Measurements from ENCODE around the gene XRCC3. TPM values are rescaled to one million over a fixed set of nuclear protein-coding genes. Genes with fewer than 3 reads are reported as not detected.

XRCC3 gene
- total and polyA plus RNA-seq, 12 donors = 1.0 to 4.4 (median 3.0) TPM

DNA sequence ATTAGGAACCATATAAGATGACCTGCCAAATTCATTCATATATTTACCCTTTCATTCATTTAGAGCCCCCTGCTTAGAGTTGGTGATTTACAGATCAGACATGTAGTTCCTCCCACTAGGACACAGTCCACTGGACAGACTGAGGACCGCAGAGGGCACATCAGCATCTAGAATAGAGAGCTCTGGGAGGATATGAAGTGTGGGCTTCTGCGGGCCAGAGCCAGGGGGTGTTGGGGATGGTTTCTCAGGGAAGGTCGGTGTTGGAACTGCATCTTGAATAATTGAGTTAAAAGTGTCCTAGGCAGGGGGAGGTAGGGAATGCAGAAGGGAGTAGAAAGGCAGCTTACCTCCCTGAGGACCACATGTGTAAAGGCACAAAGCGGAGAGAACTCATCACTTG is 43.3 kb downstream of the XRCC3 start:
- no peaks in the 10 kb centered on the region for H3K9me3 ChIP-seq
- H3K4me3 ChIP-seq = no peak overlapping the region
- H3K4me1 ChIP-seq = peaks cover 0 to 8% (median 0%) of the 10 kb centered on the region in 9 donors
- intact Hi-C loops (cut with DNase I) = loop anchor here in 4 of 10 donors (2.0 to 10.0 kb wide), 3 partner anchors 15 to 97 kb away; no protein-coding TSS in a partner anchor
- H3K36me3 ChIP-seq = peaks cover 0 to 100% (median 81%) of the 10 kb centered on the region in 9 donors
- ATAC-seq = no peak
- WGBS, 2 donors = 95 to 96% methylated on average over 4 of the region's 4 CpGs
- TF ChIP-seq CTCF (IDR thresholded peaks at IDR 0.05) = no peak
- no peak for DNase-seq
- H3K27me3 ChIP-seq = no peaks in the 10 kb centered on the region
- H3K27ac ChIP-seq = no peak overlapping the region

GRCh38 chr14:103669370-103669769 is 45.9 kb downstream of the XRCC3 start:
- H3K36me3 ChIP-seq = peaks cover 0 to 100% (median 64%) of the 10 kb centered on the region in 9 donors
- no peak for TF ChIP-seq CTCF (IDR thresholded peaks at IDR 0.05)
- intact Hi-C loops (cut with DNase I) = no loop called here
- no peak overlapping the region for H3K27ac ChIP-seq
- peaks cover 0 to 6% (median 0%) of the 10 kb centered on the region in 9 donors for H3K4me1 ChIP-seq
- no peaks in the 10 kb centered on the region for H3K27me3 ChIP-seq
- no peak overlapping the region for H3K4me3 ChIP-seq
- ATAC-seq = no peak
- no peak for DNase-seq
- H3K9me3 ChIP-seq = no peaks in the 10 kb centered on the region
- WGBS, 2 donors = 97 to 98% methylated on average over 2 of the region's 2 CpGs

GRCh38 chr14:103668117-103668516 is 47.1 kb downstream of the XRCC3 start:
- no peak overlapping the region for H3K4me3 ChIP-seq
- no peaks in the 10 kb centered on the region for H3K27me3 ChIP-seq
- no peak for TF ChIP-seq CTCF (IDR thresholded peaks at IDR 0.05)
- 97 to 100% methylated on average over 3 of the region's 3 CpGs for WGBS, 2 donors
- peaks cover 0 to 100% (median 62%) of the 10 kb centered on the region in 9 donors for H3K36me3 ChIP-seq
- ATAC-seq (peak in 2 of 8 donors; percentile 37 to 54), DNase-seq (no peak)
- no peak overlapping the region for H3K27ac ChIP-seq
- peaks cover 0 to 6% (median 0%) of the 10 kb centered on the region in 9 donors for H3K4me1 ChIP-seq
- no peaks in the 10 kb centered on the region for H3K9me3 ChIP-seq
- intact Hi-C loops (cut with DNase I) = no loop called here

DNA sequence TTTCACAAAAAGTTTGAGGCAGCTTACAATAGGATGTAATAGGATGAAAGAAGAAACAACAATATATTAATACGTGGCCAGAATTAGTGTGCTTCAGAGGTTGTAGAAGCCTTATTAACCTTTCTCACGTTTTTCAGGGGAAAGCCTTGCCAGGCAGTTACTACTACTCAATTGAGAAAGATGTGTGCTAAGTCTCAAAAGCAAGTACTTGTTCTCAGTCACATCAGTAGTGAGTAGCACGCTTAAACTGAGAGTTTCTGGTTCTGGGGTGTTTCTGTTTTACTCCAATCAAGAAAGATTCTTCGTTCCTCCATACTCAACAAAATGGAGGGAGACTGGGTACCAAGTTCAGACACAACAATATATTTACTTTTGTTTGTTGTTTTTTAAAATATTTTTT is 47.6 kb downstream of the XRCC3 start:
- intact Hi-C loops (cut with DNase I) = no loop called here
- ATAC-seq = no peak
- DNase-seq = no peak
- no peak for TF ChIP-seq CTCF (IDR thresholded peaks at IDR 0.05)
- H3K27me3 ChIP-seq = no peaks in the 10 kb centered on the region
- WGBS, 2 donors = 88 to 93% methylated on average over 4 of the region's 4 CpGs
- H3K4me3 ChIP-seq = no peak overlapping the region
- H3K27ac ChIP-seq = no peak overlapping the region
- H3K9me3 ChIP-seq = no peaks in the 10 kb centered on the region
- peaks cover 0 to 6% (median 0%) of the 10 kb centered on the region in 9 donors for H3K4me1 ChIP-seq
- H3K36me3 ChIP-seq = peaks cover 0 to 100% (median 64%) of the 10 kb centered on the region in 9 donors
